Uterus (tissue), 4 donors: ENCODE results near the gene ZNF777. TPM values are rescaled to one million over a fixed set of nuclear protein-coding genes. Genes with fewer than 3 reads are reported as not detected.
"Not testable (repeated sequence)": the region's sequence is repeated elsewhere in the genome, so short reads cannot be mapped to it uniquely, and the experiment has no call there.

Experiments used
- DNase-seq, 2 donors: peaks; one replicate each; pipeline ENCODE4 v3.0.0-alpha.2; 2019 to 2020
- H3K27ac ChIP-seq, 2 donors: fragments of 200-600 bp; sonication (generic); 1 replicate in 1 of 2; 2 replicates in 1 of 2; pipeline ENCODE4 v1.5.1; 2016 to 2018
- H3K27me3 ChIP-seq, 2 donors: fragments of 200-600 bp; sonication (generic); one replicate each; pipeline ENCODE4 v1.5.1; 2018 to 2019; ENCODE audit warnings: control low read depth in 1 of 2
- H3K36me3 ChIP-seq, 2 donors: fragments of 200-600 bp; sonication (generic); one replicate each; pipeline ENCODE4 v1.5.1; 2019; ENCODE audit warnings: control low read depth in 1 of 2
- H3K4me1 ChIP-seq, 2 donors: fragments of 200-600 bp; sonication (generic); one replicate each; pipeline ENCODE4 v1.5.1; 2018 to 2019; ENCODE audit warnings: control low read depth in 1 of 2
- H3K4me3 ChIP-seq, 2 donors: fragments of 200-600 bp; sonication (generic); 1 replicate in 1 of 2; 2 replicates in 1 of 2; pipeline ENCODE4 v1.5.1; 2018 to 2019; ENCODE audit warnings: mild to moderate bottlenecking in 1 of 2
- H3K9me3 ChIP-seq, 2 donors: fragments of 200-600 bp; sonication (generic); one replicate each; pipeline ENCODE4 v1.5.1; 2019; ENCODE audit warnings: control low read depth in 1 of 2
- POLR2A ChIP-seq, 2 donors: fragments of 450-650 bp; IDR thresholded peaks; one replicate each; pipeline ENCODE4 v1.6.1; 2016; ENCODE audit warnings: antibody characterized with exemption in 2 of 2, mild to moderate bottlenecking in 1 of 2, moderate library complexity in 1 of 2
- intact Hi-C: fragments of 100-400 bp; cut with DNase I; formaldehyde crosslinking; loops from one replicate; pipeline ENCODE4 v1.15.1; 2023; ENCODE audit warnings: low total_unique reads
- total RNA-seq, 4 donors: library from RNA; depleted of rRNA in 3 of 4; stranded (reverse); fragments of >200 nt in 3 of 4; gene quantifications; one replicate each; pipeline versions ENCODE4 v1.1.0 to v1.2.4, GENCODE V29; 2014 to 2023
- TF ChIP-seq, protein P1 (sequence below), 4 experiments: fragments of 200-600 bp in 2 of 4; fragments of 450-650 bp in 2 of 4; sonication (generic) in 2 of 4; IDR thresholded peaks; one replicate each; pipeline ENCODE4 v1.5.1; 2016 to 2019; ENCODE audit warnings: antibody characterized with exemption in 4 of 4, mild to moderate bottlenecking in 2 of 4, moderate library complexity in 1 of 4
- donor health status: DM: yes; HTN: yes; CAD: no.

The ZNF777 gene
- total RNA-seq, 4 donors from 2014 or later, result 4.4 to 15.9 (median 5.8) TPM

DNA sequence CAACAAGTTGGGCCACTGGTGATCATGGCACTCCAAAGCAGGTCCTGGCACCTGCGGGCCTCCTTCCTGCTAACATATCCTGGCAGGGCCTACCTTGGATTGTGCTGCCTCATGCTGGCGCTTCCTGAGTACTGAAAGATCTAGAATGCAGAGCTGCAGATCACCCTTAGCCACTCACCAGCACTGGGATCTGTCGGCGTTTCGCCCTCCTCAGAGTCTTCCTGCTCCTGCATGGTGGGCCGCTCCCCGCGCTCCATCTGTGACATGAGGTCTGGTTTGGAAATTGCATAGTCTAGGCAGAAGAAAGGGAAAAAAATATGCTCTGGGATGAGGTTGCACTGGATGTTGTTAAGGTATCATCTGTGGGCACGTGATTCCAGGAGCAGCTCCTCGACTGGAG, 10.0 kb downstream of the ZNF777 start:
- H3K36me3 ChIP-seq, result no peaks in the 10 kb centered on the region
- H3K4me3 ChIP-seq, result no peak overlapping the region
- DNase-seq, result no peak
- intact Hi-C loops, result no loop called here
- H3K27me3 ChIP-seq, result no peaks in the 10 kb centered on the region
- no peak overlapping the region for H3K27ac ChIP-seq
- H3K9me3 ChIP-seq, result no peaks in the 10 kb centered on the region
- no peaks in the 10 kb centered on the region for H3K4me1 ChIP-seq
- TF ChIP-seq POLR2A (IDR thresholded peaks at IDR 0.05), result no peak
- TF ChIP-seq, protein P1, sequence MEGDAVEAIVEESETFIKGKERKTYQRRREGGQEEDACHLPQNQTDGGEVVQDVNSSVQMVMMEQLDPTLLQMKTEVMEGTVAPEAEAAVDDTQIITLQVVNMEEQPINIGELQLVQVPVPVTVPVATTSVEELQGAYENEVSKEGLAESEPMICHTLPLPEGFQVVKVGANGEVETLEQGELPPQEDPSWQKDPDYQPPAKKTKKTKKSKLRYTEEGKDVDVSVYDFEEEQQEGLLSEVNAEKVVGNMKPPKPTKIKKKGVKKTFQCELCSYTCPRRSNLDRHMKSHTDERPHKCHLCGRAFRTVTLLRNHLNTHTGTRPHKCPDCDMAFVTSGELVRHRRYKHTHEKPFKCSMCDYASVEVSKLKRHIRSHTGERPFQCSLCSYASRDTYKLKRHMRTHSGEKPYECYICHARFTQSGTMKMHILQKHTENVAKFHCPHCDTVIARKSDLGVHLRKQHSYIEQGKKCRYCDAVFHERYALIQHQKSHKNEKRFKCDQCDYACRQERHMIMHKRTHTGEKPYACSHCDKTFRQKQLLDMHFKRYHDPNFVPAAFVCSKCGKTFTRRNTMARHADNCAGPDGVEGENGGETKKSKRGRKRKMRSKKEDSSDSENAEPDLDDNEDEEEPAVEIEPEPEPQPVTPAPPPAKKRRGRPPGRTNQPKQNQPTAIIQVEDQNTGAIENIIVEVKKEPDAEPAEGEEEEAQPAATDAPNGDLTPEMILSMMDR (IDR thresholded peaks at IDR 0.05), result no peak

DNA sequence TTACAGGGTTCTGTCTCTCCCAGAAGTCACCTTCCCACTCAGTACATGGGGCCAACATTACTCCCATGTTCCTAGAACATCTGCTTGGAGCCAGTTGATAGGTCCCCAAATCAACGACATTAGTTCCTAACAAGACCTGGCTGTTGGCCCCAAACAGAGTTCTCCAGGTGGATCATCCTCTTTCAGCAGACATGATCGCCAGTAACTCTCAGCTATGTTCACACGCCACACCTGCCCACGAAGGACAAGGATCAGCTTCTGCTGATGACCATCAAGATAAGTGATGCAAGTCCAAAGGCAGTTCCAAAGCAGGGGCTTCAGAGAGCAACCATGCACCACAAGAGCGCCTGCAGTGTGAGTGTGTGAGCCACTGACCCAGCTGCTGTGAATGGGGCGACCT, 11.0 kb downstream of the ZNF777 start:
- no peak overlapping the region for H3K4me3 ChIP-seq
- no peaks in the 10 kb centered on the region for H3K9me3 ChIP-seq
- H3K4me1 ChIP-seq, result no peaks in the 10 kb centered on the region
- H3K27me3 ChIP-seq, result no peaks in the 10 kb centered on the region
- intact Hi-C loops, result no loop called here
- no peak for DNase-seq
- TF ChIP-seq, protein P1 (IDR thresholded peaks at IDR 0.05), result no peak
- no peak for TF ChIP-seq POLR2A (IDR thresholded peaks at IDR 0.05)
- H3K27ac ChIP-seq, result no peak overlapping the region
- no peaks in the 10 kb centered on the region for H3K36me3 ChIP-seq

DNA sequence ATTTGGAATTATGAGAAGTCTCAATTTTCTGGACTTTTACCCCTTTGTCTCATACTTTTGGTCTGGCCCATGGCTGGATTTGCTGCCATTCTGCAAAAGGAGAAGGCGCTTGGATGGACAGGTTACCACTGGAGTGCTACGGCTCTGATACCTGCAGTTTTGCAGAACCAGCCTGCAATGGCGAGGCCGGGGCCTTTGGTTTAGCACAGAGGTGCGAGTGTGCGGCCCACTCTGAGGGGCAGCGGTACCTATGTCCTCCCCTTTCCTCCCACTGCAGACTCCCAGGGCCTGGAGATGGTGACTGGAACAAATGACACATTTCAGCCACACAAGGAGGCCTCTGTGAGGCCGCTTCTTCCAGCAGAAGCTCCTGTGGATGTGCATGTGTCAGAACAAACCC, 11.9 kb downstream of the ZNF777 start:
- Histone ChIP-seq H3K4me3 (no peak overlapping the region), H3K27ac (no peak overlapping the region), H3K9me3 (no peaks in the 10 kb centered on the region), H3K36me3 (no peaks in the 10 kb centered on the region), H3K27me3 (no peaks in the 10 kb centered on the region), H3K4me1 (no peaks in the 10 kb centered on the region)
- TF ChIP-seq, protein P1 (IDR thresholded peaks at IDR 0.05), result no peak
- no peak for TF ChIP-seq POLR2A (IDR thresholded peaks at IDR 0.05)
- intact Hi-C loops, result no loop called here
- no peak for DNase-seq

DNA sequence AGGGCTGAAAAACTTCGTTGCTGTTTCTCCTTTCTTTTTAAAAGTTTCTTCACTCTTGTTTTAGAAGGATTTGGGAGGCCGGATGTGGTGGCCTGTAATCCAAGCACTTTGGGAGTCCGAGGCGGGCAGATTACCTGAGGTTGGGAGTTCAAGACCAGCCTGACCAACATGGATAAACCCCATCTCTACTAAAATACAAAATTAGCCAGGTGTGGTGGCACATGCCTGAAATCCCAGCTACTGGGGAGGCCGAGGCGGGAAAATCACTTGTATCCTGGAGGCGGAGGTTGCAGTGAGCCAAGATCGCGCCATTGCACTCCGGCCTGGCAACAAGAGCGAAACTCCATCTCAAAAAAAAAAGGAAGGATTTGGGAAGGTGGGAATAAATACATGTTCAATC, 14.8 kb downstream of the ZNF777 start:
- H3K36me3 ChIP-seq, intact Hi-C loops: not testable (repeated sequence)

DNA sequence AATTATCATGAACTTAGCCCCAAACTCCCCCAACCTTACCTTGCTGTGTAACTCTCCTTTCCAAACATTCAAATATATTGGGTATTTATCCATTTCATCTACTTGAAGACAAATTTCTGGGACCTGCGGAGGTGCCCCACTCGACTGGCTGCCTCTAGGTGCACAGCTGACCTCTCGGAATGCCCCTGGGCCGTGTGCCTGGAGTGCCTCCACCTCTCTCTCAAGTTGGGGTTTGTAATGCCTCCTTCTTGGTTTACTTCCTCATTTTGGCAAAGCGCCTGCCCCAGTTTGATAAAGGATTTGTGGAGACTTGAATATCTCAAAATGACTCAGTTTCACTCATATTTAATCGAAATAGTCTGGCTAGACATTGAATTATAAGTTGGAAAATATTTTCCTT, 16.6 kb downstream of the ZNF777 start:
- DNase-seq, result no peak
- Histone ChIP-seq H3K36me3 (no peaks in the 10 kb centered on the region), H3K9me3 (no peaks in the 10 kb centered on the region), H3K4me1 (no peaks in the 10 kb centered on the region), H3K27ac (no peak overlapping the region), H3K4me3 (no peak overlapping the region), H3K27me3 (no peaks in the 10 kb centered on the region)
- TF ChIP-seq, protein P1 (IDR thresholded peaks at IDR 0.05), result no peak
- TF ChIP-seq POLR2A (IDR thresholded peaks at IDR 0.05), result no peak
- intact Hi-C loops, result no loop called here

More for the DNA sequence above, 14.8 kb downstream of the ZNF777 start:
- not testable (repeated sequence) for H3K27me3 ChIP-seq, H3K27ac ChIP-seq, H3K9me3 ChIP-seq, H3K4me3 ChIP-seq, H3K4me1 ChIP-seq, DNase-seq

DNA sequence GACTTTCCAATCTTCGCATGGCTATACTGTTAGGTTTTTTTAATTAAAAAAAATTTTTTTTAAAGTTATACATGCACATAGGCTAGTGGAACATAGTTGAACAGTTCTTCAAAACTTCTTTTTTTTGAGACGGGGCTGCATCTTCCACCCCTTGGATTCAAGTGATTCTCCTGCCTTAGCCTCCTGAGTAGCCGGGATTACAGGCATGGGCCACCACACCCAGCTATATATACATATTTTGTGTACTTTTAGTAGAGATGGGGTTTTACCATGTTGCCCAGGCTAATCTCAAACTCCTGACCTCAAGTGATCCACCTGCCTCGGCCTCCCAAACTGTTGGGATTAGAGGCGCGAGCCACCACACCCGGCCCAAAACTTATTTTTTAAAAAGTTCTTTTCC, 17.3 kb downstream of the ZNF777 start:
- Histone ChIP-seq H3K27me3 (no peaks in the 10 kb centered on the region), H3K4me1 (no peaks in the 10 kb centered on the region), H3K36me3 (no peaks in the 10 kb centered on the region), H3K4me3 (no peak overlapping the region), H3K9me3 (no peaks in the 10 kb centered on the region), H3K27ac (no peak overlapping the region)
- no peak for TF ChIP-seq POLR2A (IDR thresholded peaks at IDR 0.05)
- TF ChIP-seq, protein P1 (IDR thresholded peaks at IDR 0.05), result no peak
- intact Hi-C loops, result no loop called here
- no peak for DNase-seq
